ENCODE measurements around the gene MCC. TPM values are rescaled to one million over a fixed set of nuclear protein-coding genes. Genes with fewer than 3 reads are reported as not detected.

MCC gene
- total RNA-seq, 1 donor from 2014 or later = 47.9 TPM

DNA sequence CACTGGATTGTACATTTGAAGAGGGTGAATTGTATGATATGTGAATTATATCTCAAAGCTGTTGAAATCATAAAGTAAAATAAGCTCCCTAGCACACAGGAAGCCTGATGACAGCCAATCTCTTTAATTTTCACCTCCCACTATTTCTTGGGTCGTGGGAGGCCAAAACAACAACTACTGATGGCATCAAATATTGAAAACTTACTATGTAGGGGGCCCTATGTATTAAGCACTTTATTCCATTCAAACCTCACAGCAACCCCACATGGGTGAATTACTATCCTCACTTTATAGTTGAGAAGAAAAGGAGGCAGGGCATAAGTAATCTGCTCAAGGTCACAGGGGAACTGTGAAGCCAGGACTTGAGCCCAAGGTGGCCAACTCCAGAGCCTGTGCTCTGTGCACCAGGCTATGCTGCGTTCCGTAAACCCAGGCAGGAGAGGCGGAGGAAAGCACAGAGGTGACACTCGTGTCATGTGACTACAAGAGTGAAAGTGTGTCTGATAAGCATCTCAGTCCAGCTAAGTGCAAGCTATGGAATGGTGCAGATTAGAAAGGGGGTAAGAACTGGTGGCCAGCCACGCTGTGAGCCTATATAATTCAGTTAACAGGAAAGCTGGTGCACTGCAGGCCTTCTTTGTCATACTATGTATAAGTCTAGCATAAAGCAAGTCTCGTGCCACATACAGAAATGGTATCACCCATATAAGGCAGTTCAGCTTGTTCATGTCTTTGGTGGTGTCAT, 290.6 kb downstream of the MCC start:
- Histone ChIP-seq H3K9me3 (no peaks in the 10 kb centered on the region), H3K4me1 (peaks cover 34% of the 10 kb centered on the region), H3K36me3 (no peaks in the 10 kb centered on the region), H3K27me3 (no peaks in the 10 kb centered on the region), H3K4me3 (no peak overlapping the region), H3K27ac (no peak overlapping the region)
- DNase-seq (ENCODE audit: extremely low spot score in 2 of 2) = no peak
- intact Hi-C loops (cut with DNase I) = no loop called here
- TF ChIP-seq POLR2AphosphoS5 (IDR thresholded peaks at IDR 0.05; ENCODE audit: insufficient read depth in 1 of 2, low read depth in 1 of 2) = no peak
- TF ChIP-seq, protein P1, sequence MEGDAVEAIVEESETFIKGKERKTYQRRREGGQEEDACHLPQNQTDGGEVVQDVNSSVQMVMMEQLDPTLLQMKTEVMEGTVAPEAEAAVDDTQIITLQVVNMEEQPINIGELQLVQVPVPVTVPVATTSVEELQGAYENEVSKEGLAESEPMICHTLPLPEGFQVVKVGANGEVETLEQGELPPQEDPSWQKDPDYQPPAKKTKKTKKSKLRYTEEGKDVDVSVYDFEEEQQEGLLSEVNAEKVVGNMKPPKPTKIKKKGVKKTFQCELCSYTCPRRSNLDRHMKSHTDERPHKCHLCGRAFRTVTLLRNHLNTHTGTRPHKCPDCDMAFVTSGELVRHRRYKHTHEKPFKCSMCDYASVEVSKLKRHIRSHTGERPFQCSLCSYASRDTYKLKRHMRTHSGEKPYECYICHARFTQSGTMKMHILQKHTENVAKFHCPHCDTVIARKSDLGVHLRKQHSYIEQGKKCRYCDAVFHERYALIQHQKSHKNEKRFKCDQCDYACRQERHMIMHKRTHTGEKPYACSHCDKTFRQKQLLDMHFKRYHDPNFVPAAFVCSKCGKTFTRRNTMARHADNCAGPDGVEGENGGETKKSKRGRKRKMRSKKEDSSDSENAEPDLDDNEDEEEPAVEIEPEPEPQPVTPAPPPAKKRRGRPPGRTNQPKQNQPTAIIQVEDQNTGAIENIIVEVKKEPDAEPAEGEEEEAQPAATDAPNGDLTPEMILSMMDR (IDR thresholded peaks at IDR 0.05) = no peak
- no peak for TF ChIP-seq POLR2A (IDR thresholded peaks at IDR 0.05)

DNA sequence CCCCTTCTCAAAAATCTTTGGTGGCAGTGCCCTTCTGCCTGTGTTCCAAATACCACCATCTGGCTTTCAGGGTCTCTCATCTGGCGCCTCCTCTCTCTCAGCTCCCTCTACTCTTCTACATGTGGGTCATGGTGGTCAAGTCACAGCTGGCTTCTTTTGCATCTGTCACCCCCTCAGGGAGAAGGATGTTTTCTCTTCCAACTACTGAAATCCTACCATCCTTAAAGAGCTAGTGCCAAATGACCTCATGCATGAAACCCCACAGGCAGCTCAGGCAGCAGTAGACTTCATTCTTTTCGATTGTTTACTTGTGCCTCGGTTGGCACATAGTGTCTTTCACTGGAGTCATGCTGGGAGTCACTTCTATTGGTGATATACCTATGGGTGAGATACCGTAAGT, 292.5 kb downstream of the MCC start:
- Histone ChIP-seq H3K27me3 (no peaks in the 10 kb centered on the region), H3K4me1 (peaks cover 18% of the 10 kb centered on the region), H3K27ac (no peak overlapping the region), H3K36me3 (no peaks in the 10 kb centered on the region), H3K9me3 (no peaks in the 10 kb centered on the region), H3K4me3 (no peak overlapping the region)
- no peak for DNase-seq (ENCODE audit: extremely low spot score in 2 of 2)
- TF ChIP-seq POLR2A (IDR thresholded peaks at IDR 0.05) = no peak
- intact Hi-C loops (cut with DNase I) = no loop called here

DNA sequence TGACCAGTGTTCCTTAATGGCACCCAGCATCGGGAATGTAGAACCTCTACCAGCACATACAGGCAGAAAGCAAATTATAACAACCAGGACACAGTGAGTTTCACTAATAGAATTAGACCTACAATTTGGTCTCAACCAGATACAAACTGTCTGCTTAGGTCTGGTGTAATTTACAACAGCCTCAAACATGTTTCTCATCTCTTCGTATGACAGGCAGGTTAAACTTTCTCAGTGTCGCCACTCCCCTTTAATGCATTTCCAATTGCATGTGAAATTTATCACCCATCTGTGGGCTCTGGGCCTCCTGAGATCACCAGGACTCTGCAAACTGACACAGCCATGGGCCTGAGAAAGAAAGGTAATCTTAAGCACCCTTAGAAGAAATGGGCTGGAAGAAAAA, 293.0 kb downstream of the MCC start:
- H3K9me3 ChIP-seq = no peaks in the 10 kb centered on the region
- H3K4me3 ChIP-seq = no peak overlapping the region
- intact Hi-C loops (cut with DNase I) = no loop called here
- DNase-seq (ENCODE audit: extremely low spot score in 2 of 2) = no peak
- H3K36me3 ChIP-seq = no peaks in the 10 kb centered on the region
- TF ChIP-seq, protein P1 (IDR thresholded peaks at IDR 0.05) = no peak
- TF ChIP-seq POLR2A (IDR thresholded peaks at IDR 0.05) (no peak), POLR2AphosphoS5 (IDR thresholded peaks at IDR 0.05; ENCODE audit: insufficient read depth in 1 of 2, low read depth in 1 of 2) (no peak)
- H3K27ac ChIP-seq = no peak overlapping the region
- H3K27me3 ChIP-seq = no peaks in the 10 kb centered on the region
- H3K4me1 ChIP-seq = peaks cover 13% of the 10 kb centered on the region

DNA sequence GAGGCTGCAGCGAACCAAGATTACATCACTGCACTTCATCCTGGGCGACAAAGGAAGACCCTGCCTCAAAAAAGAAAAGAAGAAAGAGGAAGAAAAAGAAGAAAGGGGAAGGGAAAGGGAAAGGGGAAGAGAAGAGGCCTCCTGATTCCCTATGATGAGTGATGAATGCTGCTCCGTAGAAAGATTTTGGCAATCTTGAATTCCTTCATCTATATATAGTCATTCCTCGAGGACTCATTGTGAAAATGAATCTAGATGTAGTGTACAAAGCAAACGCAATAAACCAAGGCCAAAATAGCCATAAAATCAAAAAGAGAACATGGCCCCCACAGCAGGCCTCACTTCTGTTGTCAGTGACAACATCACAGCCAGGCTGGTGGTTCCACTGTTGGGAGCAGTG, 293.7 kb downstream of the MCC start:
- H3K36me3 ChIP-seq = no peaks in the 10 kb centered on the region
- H3K9me3 ChIP-seq = no peaks in the 10 kb centered on the region
- H3K27ac ChIP-seq = no peak overlapping the region
- H3K4me1 ChIP-seq = peaks cover 6% of the 10 kb centered on the region
- no peak for DNase-seq (ENCODE audit: extremely low spot score in 2 of 2)
- no peaks in the 10 kb centered on the region for H3K27me3 ChIP-seq
- H3K4me3 ChIP-seq = no peak overlapping the region
- intact Hi-C loops (cut with DNase I) = no loop called here
- TF ChIP-seq, protein P1 (IDR thresholded peaks at IDR 0.05) = no peak
- TF ChIP-seq POLR2A (IDR thresholded peaks at IDR 0.05) = no peak
- TF ChIP-seq POLR2AphosphoS5 (IDR thresholded peaks at IDR 0.05; ENCODE audit: insufficient read depth in 1 of 2, low read depth in 1 of 2) = no peak

DNA sequence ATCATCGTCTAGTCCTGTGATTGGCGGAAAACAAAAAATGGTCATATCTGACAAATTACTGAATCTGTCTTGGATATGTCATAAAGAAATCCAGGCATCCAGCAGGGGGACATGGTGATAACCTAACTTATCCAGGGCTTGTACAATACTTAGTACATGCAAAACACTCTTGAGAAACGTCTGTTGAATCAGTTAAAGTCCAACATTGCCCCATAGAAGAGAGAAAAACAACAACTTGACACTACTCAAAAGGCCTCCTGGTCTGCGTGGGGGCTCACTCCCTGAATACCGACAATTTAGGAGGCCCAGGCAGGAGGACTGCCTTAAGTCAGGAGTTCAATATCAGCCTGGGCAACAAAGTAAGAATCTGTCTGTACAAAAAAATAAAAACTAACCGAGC, 294.1 kb downstream of the MCC start:
- intact Hi-C loops (cut with DNase I) = no loop called here
- Histone ChIP-seq H3K27me3 (no peaks in the 10 kb centered on the region), H3K36me3 (no peaks in the 10 kb centered on the region), H3K9me3 (no peaks in the 10 kb centered on the region), H3K4me1 (peaks cover 2% of the 10 kb centered on the region), H3K4me3 (no peak overlapping the region), H3K27ac (no peak overlapping the region)
- TF ChIP-seq, protein P1 (IDR thresholded peaks at IDR 0.05) = no peak
- no peak for TF ChIP-seq POLR2AphosphoS5 (IDR thresholded peaks at IDR 0.05; ENCODE audit: insufficient read depth in 1 of 2, low read depth in 1 of 2)
- no peak for TF ChIP-seq POLR2A (IDR thresholded peaks at IDR 0.05)
- no peak for DNase-seq (ENCODE audit: extremely low spot score in 2 of 2)
